B cell (primary cell): ENCODE measurements around the gene EML1.

Experiments
- CTCF ChIP-seq: fragments of 200-600 bp; IDR thresholded peaks from one replicate; pipeline ENCODE4 v1.8.0; 2022; ENCODE audit warnings: antibody characterized with exemption, mild to moderate bottlenecking
- EZH2 ChIP-seq: IDR thresholded peaks from 2 replicates; pipeline ENCODE4 v1.6.1; 2012; ENCODE audit warnings: borderline replicate concordance, low read depth, mild to moderate bottlenecking, moderate library complexity, low read length; ENCODE audit not compliant: insufficient read depth, poor library complexity, severe bottlenecking

- no peak for TF ChIP-seq EZH2
- TF ChIP-seq CTCF = no peak
Observed at GRCh38 chr14:99875836-99876235, 82.6 kb downstream of the EML1 start.
